H1 (cell line): Measurements from ENCODE around the gene TBX4.

ENCODE experiments used
- BACH1 ChIP-seq: IDR thresholded peaks from 2 replicates; pipeline ENCODE4 v1.6.1; 2012; ENCODE audit warnings: low read length, improper control_type of control experiment
- EGR1 ChIP-seq: IDR thresholded peaks from 2 replicates; pipeline ENCODE4 v1.6.1; 2011; ENCODE audit warnings: low read depth, low read length, borderline replicate concordance
- EZH2 ChIP-seq: fragments of 200-600 bp; sonication (generic); IDR thresholded peaks from 2 replicates; pipeline ENCODE4 v1.7.1; 2012; ENCODE audit warnings: low read depth, mild to moderate bottlenecking, moderate library complexity, low read length, inconsistent platforms; ENCODE audit not compliant: severe bottlenecking
- JUND ChIP-seq: IDR thresholded peaks from 2 replicates; pipeline ENCODE4 v1.6.1; 2011; ENCODE audit warnings: mild to moderate bottlenecking, improper control_type of control experiment, low read length
- POLR2A ChIP-seq, 2 experiments: IDR thresholded peaks; 1 replicate in 1 of 2; 2 replicates in 1 of 2; pipeline ENCODE4 v1.6.1; 2011; ENCODE audit warnings: low read depth in 2 of 2, low read length in 2 of 2, mild to moderate bottlenecking in 2 of 2; ENCODE audit errors: control extremely low read depth in 1 of 2
- POLR2AphosphoS5 ChIP-seq: IDR thresholded peaks from 2 replicates; pipeline ENCODE4 v1.6.1; 2011; ENCODE audit warnings: low read depth, low read length
- TBP ChIP-seq: IDR thresholded peaks from 2 replicates; pipeline ENCODE4 v1.6.1; 2011; ENCODE audit warnings: low read depth, low read length, improper control_type of control experiment
- TF ChIP-seq, protein P1 (sequence below): IDR thresholded peaks from 2 replicates; pipeline ENCODE4 v1.6.1; 2011; ENCODE audit warnings: low read length, improper control_type of control experiment
- TF ChIP-seq, protein P2 (sequence below), 3 experiments: IDR thresholded peaks; 1 replicate in 2 of 3; 2 replicates in 1 of 3; pipeline versions ENCODE4 v1.5.1 to v1.6.1; 2011; ENCODE audit warnings: low read length in 3 of 3, mild to moderate bottlenecking in 3 of 3, inconsistent platforms in 2 of 3, low read depth in 1 of 3, moderate library complexity in 1 of 3; ENCODE audit not compliant: insufficient read depth in 1 of 3; ENCODE audit errors: control extremely low read depth in 1 of 3

DNA sequence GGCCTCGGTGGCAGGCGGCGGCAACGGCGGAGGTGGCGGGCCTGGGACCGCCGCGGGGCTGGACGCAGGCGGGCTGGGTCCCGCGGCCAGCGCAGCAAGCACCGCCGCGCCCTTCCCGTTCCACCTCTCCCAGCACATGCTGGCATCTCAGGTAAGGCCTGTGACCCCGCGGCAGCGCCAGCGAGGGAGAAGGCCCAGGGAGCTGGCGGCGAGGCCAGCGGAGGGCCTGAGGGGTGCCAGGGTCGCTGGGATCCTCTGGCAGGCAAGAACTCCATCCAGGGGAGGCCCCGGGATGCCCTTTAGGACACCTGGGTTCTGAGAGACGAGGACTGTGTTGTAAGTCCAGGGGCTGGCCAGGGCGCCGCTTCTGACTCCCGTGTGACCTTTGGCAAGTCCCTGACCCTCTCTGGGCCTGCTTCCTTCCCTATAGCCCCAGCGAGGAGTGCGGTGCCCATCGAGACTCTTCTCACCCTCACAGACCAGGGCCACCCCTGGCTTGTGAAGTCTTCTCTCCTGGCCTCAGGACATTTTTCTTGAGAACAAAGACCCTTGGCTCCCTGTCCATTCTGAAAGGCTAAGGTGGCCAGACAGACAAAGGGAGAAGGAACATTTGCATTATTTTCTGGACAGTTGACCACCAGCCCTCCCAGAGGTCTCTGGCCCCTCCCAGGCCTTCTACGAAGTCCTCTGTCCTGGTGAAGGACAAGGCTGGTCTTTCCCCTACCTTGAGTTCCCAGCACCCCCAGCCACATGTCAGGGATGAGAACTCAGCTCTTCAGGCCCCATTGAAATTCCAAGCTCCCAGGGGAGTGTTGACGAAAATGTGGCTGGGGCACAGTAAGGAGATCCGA is 46.3 kb upstream of the TBX4 start:
- TF ChIP-seq BACH1 (no peak), EZH2 (peak; percentile 97), JUND (no peak), EGR1 (no peak), TBP (no peak), POLR2A (IDR thresholded peaks at IDR 0.05; ENCODE audit: control extremely low read depth in 1 of 2, low read depth in 2 of 2, low read length in 2 of 2) (no peak), POLR2AphosphoS5 (no peak)
- TF ChIP-seq, protein P1, sequence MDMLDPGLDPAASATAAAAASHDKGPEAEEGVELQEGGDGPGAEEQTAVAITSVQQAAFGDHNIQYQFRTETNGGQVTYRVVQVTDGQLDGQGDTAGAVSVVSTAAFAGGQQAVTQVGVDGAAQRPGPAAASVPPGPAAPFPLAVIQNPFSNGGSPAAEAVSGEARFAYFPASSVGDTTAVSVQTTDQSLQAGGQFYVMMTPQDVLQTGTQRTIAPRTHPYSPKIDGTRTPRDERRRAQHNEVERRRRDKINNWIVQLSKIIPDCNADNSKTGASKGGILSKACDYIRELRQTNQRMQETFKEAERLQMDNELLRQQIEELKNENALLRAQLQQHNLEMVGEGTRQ: no peak
- TF ChIP-seq, protein P2, sequence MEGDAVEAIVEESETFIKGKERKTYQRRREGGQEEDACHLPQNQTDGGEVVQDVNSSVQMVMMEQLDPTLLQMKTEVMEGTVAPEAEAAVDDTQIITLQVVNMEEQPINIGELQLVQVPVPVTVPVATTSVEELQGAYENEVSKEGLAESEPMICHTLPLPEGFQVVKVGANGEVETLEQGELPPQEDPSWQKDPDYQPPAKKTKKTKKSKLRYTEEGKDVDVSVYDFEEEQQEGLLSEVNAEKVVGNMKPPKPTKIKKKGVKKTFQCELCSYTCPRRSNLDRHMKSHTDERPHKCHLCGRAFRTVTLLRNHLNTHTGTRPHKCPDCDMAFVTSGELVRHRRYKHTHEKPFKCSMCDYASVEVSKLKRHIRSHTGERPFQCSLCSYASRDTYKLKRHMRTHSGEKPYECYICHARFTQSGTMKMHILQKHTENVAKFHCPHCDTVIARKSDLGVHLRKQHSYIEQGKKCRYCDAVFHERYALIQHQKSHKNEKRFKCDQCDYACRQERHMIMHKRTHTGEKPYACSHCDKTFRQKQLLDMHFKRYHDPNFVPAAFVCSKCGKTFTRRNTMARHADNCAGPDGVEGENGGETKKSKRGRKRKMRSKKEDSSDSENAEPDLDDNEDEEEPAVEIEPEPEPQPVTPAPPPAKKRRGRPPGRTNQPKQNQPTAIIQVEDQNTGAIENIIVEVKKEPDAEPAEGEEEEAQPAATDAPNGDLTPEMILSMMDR (IDR thresholded peaks at IDR 0.05; ENCODE audit: control extremely low read depth in 1 of 3, insufficient read depth in 1 of 3, low read depth in 1 of 3, low read length in 3 of 3): no peak
